OCI-LY7 (cell line): ENCODE results near the gene PRH2.

Experiments
- EZH2phosphoT487 ChIP-seq: fragments of 200-600 bp; sonication (generic); IDR thresholded peaks from 2 replicates; pipeline ENCODE4 v1.6.1; 2018; ENCODE audit warnings: low read depth, borderline replicate concordance, mild to moderate bottlenecking, mixed run types, antibody characterized with exemption, low read length, moderate library complexity, mixed read lengths
- TF ChIP-seq, protein P1 (sequence below): fragments of 200-600 bp; sonication (generic); conservative IDR thresholded peaks from 2 replicates; pipeline ENCODE4 v1.5.1; 2014; ENCODE audit warnings: mild to moderate bottlenecking, antibody characterized with exemption, low read length, moderate library complexity, mixed read lengths

DNA sequence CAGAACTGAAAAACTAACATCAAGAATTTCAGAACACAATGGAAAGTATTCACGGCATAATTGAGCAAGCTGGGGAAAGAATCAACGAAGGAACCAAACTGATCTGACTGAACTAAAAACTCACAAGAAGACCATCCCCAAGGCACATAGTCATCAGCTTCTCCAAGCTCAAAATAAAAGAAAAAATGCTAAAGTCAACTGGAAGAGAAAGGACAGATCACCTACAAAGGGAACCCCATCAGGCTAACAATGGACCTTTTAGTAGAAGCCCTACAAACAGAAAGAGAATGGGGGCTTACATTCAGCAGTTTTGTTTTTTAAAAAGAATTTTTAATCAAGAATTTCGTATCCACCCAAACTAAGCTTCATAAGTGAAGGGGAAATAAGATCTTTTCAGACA, 45.9 kb downstream of the PRH2 start:
- TF ChIP-seq, protein P1, sequence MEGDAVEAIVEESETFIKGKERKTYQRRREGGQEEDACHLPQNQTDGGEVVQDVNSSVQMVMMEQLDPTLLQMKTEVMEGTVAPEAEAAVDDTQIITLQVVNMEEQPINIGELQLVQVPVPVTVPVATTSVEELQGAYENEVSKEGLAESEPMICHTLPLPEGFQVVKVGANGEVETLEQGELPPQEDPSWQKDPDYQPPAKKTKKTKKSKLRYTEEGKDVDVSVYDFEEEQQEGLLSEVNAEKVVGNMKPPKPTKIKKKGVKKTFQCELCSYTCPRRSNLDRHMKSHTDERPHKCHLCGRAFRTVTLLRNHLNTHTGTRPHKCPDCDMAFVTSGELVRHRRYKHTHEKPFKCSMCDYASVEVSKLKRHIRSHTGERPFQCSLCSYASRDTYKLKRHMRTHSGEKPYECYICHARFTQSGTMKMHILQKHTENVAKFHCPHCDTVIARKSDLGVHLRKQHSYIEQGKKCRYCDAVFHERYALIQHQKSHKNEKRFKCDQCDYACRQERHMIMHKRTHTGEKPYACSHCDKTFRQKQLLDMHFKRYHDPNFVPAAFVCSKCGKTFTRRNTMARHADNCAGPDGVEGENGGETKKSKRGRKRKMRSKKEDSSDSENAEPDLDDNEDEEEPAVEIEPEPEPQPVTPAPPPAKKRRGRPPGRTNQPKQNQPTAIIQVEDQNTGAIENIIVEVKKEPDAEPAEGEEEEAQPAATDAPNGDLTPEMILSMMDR: no peak
- no peak for TF ChIP-seq EZH2phosphoT487
